ENCODE data around the gene AK8.

AK8 gene

DNA sequence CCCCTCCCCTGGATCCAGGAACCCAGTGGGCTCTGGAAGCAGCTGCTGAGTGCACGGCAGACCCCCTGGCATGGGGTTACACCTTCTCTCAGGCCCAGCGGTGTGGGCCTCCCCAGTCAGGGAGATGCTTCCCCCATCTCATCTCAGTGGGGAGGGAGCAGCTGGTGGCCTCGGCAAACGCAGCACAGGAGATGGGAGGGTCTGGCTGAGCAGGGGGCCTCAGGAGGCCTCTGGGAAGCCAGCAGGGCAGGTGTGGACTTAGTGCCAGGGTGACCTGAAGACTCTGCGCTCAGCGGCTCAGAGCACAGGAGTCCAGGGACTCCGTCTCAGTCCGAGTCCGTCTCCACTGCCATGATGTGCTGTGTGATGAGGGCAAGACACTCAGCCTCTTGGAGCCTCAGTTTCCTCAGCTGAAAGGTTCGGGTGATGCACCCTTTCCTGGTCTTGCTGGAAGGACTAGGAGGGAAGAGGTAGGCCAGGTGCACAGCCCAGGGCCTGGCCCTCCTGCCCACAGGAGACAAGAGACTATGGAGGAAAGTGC lies 107.2 kb downstream of the AK8 start:
- no peak for DNase-seq (ENCODE audit: low spot score)

DNA sequence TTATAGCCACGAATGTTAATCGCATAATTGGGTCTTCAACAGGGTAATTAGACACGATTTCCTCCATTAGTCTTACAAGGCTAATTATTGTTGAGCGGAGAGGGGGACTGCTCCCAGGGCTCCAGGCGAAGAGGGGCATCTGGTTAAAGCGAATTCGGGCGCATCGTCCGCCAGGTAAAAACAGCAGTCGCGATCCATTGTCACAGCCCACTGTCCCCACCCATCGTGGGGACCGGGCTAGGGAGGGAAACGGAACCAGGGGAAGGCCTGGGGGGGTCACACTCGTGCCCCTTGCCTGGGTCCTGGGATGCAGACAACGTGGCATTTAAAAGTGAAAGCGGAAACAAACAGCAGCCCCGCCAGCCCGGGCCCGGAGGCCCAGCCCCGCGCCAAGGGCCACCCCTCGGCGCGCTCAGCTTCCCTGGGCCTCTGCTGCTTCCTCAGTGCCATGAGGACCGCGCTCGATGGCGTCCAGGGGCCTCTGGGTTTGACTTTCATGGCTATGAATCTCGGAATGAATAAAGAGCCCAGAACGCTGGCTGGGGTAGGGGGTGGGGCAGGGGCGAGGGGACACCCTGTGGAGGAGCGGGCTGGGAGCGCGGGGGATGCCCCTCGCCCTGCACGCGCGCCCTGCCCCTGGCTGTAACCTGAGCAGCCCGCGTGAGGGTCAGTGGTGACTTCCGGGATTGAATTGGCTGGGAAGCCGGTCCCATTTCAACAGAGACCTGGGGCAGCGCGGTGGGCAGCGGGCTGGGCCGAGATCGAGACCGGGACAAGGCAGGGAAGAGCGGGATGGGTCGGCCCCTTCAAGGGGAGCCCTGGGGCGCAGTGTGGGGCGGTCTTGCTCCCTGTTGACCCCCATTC lies 107.9 kb downstream of the AK8 start:
- peak; percentile 59 for DNase-seq (ENCODE audit: low spot score)

- peak; percentile 74 for DNase-seq (ENCODE audit: low spot score)
Observed at GRCh38 chr9:132768932-132769905, 108.9 kb downstream of the AK8 start.

GRCh38 chr9:132763574-132763973 lies 114.5 kb downstream of the AK8 start:
- no peak for DNase-seq (ENCODE audit: low spot score)

DNA sequence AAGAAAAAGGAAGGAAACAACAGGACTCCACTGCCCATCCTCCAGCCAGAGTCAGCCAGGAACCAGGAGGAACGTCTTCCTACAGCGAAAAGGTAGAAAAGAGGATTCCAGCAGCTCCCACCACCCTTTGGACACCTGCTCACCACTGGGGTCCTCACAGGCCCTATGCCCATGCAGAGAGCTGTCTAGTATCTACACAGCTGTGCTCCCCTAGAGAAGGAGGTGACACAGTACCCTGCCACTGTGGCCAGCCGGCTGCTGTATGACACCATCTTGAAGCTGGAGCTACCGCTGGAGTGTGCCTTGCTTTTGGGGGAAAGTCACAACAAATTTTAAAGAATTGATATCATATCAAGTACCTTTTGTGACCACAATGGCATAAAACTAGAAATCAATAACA lies 115.2 kb downstream of the AK8 start:
- DNase-seq (ENCODE audit: low spot score), result no peak

DNA sequence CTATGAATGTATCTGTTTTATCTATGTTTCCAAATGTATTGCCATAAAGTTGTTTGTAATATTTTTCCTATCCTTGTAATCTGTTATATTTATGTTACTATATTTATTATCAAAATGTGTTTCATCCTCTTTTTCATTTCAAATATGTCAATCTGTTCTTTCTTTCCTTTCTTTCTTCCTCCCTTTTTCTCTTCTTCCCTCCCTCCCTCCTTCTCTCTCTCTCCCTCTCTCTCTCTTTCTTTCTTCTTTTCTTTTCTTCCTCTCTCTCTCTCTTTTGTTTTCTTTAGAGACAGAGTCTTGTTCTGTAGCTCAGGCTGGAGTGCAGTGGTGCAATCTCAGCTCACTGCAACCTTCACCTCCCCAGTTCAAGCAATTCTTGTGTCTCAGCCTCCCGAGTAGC lies 116.5 kb downstream of the AK8 start:
- DNase-seq (ENCODE audit: low spot score), result no peak

GRCh38 chr9:132760057-132760456 lies 118.0 kb downstream of the AK8 start:
- DNase-seq (ENCODE audit: low spot score), result no peak

- DNase-seq (ENCODE audit: low spot score), result no peak
Observed at GRCh38 chr9:132757016-132757415, 121.1 kb downstream of the AK8 start.

DNA sequence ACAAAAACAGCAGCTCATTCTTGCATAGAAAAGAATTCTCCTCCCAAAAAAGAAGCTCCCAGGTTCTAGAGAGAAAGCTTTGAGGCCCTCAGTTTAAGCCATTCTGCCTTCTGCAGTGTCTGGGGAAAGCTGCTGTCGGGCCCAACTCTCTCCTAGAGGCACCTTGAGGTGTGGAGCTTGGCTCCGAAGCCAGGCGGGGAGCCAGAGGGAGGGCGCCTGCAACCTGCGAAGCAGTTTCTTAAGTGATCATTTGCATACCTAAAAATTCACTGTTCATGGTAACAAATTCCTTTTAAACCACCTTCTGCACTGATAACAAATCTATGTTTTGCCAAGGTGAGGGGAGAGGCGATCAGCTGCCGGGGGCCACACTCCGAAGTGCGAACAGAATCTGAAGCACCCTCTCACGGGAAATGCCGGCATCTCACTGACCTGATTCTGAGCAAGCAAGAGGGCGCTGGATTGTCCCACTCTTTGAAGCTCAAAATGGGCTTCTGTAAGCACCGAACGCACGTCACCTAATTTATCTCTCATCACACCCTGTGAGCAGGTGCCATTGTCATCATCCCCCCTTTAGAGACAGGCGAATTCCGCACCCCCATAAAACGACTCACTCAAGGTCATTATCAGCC lies 121.8 kb downstream of the AK8 start:
- DNase-seq (ENCODE audit: low spot score), result no peak

- no peak for DNase-seq (ENCODE audit: low spot score)
Observed at GRCh38 chr9:132755096-132755495, 123.0 kb downstream of the AK8 start.

GRCh38 chr9:132754236-132754635 lies 123.8 kb downstream of the AK8 start:
- no peak for DNase-seq (ENCODE audit: low spot score)

- no peak for DNase-seq (ENCODE audit: low spot score)
Observed at GRCh38 chr9:132753593-132753880, 124.5 kb downstream of the AK8 start.

DNA sequence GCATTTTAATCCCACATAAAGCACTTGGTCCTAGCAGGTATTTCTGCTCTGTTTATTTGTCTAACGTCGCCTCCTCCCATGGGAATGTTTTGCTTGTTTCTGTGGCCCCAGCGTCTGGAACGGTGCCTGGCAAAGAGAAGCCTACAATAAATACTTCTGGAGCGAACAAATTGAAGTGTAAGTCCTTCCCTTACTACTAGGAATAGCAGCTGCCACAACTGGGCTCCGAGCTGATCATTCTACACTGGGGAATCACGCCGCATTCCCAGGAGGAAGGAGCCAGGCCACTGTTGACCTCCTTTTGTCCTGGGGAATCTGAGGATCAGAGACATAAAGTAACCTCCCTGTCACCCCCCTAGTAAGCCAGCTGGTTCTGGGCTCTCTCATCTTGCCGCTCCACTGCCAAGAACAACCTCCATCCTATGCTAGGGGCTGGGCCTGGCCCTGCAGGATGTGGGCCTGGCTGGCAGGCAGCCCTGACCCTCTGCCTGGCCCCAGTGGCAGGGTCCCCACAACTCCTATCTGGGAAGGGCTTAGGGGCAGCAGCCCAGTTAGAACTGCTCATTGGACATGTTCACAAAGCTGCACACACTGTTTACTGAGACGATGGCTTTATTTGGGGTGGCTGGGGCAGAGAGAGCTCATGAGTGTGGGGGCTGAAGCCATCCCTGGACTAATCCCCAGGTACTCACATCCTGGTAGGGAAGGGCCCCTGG lies 125.0 kb downstream of the AK8 start:
- DNase-seq (ENCODE audit: low spot score), result no peak

DNA sequence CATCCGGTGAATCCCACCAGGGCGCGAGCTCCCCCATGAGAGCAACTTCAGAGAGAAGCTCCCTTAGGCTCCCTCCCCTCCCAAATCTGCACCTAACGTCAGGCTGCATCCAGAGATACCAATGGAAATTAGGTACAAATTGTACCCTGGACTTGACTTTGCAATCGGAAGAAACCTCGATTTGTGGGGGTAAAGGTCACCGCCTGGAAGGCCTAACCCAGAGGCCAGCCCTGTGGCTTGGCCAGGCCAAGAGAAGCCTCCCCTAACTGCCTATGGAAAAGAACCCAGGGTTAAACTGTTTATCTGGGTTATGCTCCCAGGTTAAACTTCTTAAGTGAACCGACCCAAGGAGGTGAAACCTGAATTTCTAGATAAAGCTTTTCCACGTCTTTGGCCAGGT lies 127.4 kb downstream of the AK8 start:
- no peak for DNase-seq (ENCODE audit: low spot score)

GRCh38 chr9:132749306-132749705 lies 128.8 kb downstream of the AK8 start:
- DNase-seq (ENCODE audit: low spot score), result no peak

DNA sequence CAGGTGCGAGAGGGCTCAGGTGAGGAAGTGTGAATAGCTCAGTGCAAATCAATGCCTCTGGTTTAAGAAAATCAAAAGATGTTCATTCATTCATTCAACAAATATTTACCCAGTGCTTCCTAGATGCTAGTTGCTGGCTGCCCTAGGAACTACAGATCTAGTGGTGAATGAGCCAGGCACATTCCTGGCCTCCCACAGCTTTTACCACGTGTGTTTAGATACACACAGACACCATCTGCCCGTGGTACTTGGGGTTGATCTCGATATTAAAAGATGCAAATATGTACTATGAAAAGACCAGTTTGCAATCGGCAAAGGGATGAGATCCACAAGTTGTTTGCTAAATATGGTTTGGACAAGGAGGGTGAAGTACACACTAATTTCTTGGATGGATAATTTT lies 129.6 kb downstream of the AK8 start:
- no peak for DNase-seq (ENCODE audit: low spot score)

DNA sequence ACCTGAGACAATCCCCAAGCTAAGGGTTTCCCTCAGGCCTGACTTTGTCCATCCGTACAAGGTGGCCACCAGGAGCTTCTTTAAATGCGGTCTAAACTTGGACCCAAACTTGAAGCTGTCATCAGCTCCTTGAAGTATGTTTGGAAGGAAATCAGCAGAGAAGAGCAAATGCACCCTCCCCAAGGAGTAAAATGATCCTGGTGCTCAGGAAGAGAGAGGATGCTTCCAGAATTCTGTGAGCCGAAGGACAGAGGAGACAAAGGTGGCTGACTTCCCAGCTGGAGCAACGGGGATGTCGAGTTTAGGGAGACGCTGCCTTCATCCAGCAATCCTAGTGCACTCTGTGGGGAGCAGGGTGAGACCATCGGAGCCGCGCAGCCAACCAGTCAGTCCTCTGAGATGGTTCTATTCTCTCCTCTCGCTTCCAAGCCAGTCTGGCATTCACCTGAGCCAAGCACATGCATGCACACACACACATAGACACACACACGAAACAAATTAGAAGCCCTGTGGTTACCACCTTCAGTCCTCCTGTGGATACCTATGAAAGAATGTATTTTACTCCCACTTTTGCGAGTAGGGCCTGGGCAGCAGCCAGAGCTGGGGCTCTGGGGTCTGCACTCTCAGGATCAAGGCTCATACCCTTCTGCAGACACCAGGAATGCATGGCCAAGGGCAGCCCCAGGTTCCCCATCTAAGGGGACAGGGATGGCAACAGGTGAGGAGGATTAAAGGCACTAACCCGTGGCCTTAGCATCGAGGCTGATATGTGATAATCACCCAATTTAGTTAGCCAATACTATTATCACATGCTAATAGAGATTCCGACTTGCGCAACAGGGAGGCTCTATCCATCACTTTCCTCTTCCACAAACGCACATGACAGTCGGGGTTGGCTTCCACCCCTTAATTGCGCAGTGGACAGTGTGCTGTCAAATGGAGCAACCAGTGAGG lies 132.1 kb downstream of the AK8 start:
- no peak for DNase-seq (ENCODE audit: low spot score)

GRCh38 chr9:132744881-132745755 lies 133.0 kb downstream of the AK8 start:
- no peak for DNase-seq (ENCODE audit: low spot score)

DNA sequence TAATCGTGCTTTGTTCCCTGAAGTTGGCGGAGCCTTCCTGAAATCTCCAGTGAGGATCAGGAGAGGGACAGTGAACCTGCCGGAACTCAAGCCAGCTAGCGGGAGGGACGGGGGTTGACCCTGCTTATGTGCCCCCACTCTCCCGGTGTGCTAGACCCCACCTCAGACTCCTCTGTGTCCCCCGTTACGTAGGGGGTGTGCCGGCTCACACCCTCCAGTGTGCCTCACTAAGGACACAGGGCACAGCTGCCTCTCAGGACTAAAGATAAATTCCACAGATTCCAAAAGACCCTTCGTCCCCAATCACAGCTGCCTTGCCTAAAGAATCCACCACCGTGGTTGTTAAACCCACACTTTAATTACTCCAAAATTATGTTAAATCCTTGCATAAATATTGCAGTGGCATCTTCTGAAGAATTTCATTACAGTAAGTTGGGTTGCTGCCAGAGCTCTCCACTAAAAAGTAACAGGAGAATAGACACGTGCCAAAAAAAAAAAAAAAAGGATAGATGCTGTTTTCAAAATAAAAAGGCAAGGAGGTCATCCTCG lies 134.1 kb downstream of the AK8 start:
- DNase-seq (ENCODE audit: low spot score), result no peak

All from CD4-positive, alpha-beta T cell treated with Interleukin-6 at 100 ng/mL for 8 hours (primary cell).